ENCODE results near the gene CDH12. TPM values are rescaled to one million over a fixed set of nuclear protein-coding genes. Genes with fewer than 3 reads are reported as not detected.

Gene CDH12
- total and polyA plus RNA-seq, 7 donors, result 0.04 TPM; not detected in 6

DNA sequence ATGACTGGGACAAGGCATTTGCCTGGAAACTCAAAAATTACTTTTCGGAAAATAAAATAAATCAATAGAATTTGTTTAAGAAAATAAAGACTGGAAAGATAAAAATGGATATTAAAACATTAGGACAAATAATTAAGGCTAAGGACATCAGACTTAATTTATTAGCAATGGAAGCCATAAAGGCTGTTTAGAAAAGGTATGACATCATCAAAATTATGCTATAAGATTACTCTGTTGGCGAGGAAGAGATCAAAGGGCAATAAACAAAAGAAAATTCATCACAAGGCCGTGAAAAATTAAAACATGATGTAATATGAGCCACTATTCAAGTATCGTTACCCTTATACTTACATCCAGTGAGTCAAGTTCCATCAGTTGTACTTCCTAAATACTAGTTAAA is 2.7 kb upstream of the CDH12 start:
- Histone ChIP-seq H3K36me3 (no peaks in the 10 kb centered on the region), H3K9me3 (no peaks in the 10 kb centered on the region), H3K27me3 (peaks cover 0 to 12% (median 3%) of the 10 kb centered on the region in 3 donors), H3K27ac (no peak overlapping the region), H3K4me1 (peaks cover 0 to 13% (median 10%) of the 10 kb centered on the region in 4 donors), H3K4me3 (no peak overlapping the region)
- TF ChIP-seq CTCF (IDR thresholded peaks at IDR 0.05), result no peak
- DNase-seq, result no peak
- WGBS, 2 donors, result 48 to 77% methylated on average over 4 of the region's 4 CpGs
- intact Hi-C loops (cut with DNase I), result no loop called here

DNA sequence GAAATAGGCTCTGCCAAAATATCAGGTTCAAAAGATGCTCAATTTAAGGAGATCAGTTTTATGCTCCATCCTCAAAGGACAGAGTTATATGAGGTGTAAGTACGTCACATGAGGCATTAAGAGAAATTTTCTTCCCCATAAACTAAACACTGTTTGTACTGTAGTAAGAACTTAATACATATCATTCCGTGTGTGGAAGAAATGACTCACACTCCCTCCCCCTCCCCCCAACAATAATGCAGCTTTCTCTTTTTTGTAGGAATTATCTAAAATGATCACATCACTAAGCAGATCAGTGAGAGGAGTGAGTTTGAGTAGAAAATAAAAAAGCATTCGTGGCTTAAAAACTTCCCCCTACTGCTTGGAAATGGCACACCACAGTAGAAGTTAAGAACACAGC is 2.2 kb downstream of the CDH12 start:
- intact Hi-C loops (cut with DNase I), result no loop called here
- Histone ChIP-seq H3K27me3 (peaks cover 0 to 12% (median 3%) of the 10 kb centered on the region in 3 donors), H3K4me3 (no peak overlapping the region), H3K36me3 (no peaks in the 10 kb centered on the region), H3K4me1 (peaks cover 0 to 13% (median 10%) of the 10 kb centered on the region in 4 donors), H3K27ac (no peak overlapping the region), H3K9me3 (no peaks in the 10 kb centered on the region)
- WGBS, 2 donors, result 24 to 60% methylated on average over 3 of the region's 3 CpGs
- TF ChIP-seq EP300 (IDR thresholded peaks at IDR 0.05) (no peak), CTCF (IDR thresholded peaks at IDR 0.05) (no peak), POLR2AphosphoS5 (IDR thresholded peaks at IDR 0.05) (no peak)
- DNase-seq, result no peak

DNA sequence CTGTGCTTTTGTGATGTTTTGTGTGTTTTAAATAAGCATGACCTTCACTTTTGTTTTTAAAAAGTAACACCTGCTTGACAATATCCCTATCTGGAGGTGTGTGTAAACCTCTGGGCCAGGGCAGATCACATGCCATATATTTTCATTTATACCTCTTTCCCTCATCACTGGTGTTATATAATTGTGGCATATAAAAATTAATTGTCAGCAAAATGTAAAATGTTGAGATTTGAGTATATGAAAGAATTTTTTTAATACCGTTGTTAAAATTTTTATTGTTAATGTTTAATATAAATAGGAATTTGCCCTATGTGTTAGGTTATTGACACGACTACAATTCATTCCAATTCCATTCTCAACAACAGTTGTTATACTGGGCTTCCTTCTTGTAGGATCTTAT is 6.5 kb downstream of the CDH12 start:
- Histone ChIP-seq H3K4me3 (no peak overlapping the region), H3K4me1 (no peaks in the 10 kb centered on the region), H3K9me3 (no peaks in the 10 kb centered on the region), H3K36me3 (no peaks in the 10 kb centered on the region), H3K27ac (no peak overlapping the region), H3K27me3 (no peaks in the 10 kb centered on the region)
- 55 to 80% methylated on average over 2 of the region's 2 CpGs for WGBS, 2 donors
- TF ChIP-seq POLR2AphosphoS5 (IDR thresholded peaks at IDR 0.05), result no peak
- TF ChIP-seq CTCF (IDR thresholded peaks at IDR 0.05), result no peak
- TF ChIP-seq POLR2A (IDR thresholded peaks at IDR 0.05), result no peak
- no peak for TF ChIP-seq EP300 (IDR thresholded peaks at IDR 0.05)
- intact Hi-C loops (cut with DNase I), result no loop called here
- no peak for DNase-seq

DNA sequence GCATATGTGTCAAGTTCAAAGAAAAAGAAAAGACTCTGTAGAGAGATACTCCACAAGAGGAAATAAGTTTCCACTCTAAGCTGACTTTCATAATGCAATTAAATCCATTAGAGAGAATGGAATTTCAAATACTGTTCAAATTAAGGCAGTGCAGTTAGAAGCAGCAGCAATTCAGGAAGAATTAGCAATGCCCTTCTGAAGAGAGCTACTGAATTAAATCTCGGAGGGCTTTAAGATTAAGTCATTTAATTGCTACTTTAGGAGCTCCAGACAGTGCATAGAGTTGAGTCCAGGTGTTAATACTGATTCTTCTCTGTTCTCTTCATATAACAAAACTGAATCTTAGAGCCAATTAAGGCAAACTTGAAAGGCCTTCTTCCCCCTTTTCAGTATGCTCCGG is 8.5 kb downstream of the CDH12 start:
- TF ChIP-seq POLR2AphosphoS5 (IDR thresholded peaks at IDR 0.05) (no peak), POLR2A (IDR thresholded peaks at IDR 0.05) (no peak), CTCF (IDR thresholded peaks at IDR 0.05) (no peak), EP300 (IDR thresholded peaks at IDR 0.05) (no peak)
- H3K36me3 ChIP-seq, result no peaks in the 10 kb centered on the region
- H3K27me3 ChIP-seq, result no peaks in the 10 kb centered on the region
- WGBS, 2 donors, result 85 to 86% methylated on average over 2 of the region's 2 CpGs
- H3K4me3 ChIP-seq, result no peak overlapping the region
- no peak for DNase-seq
- H3K27ac ChIP-seq, result no peak overlapping the region
- H3K4me1 ChIP-seq, result no peaks in the 10 kb centered on the region
- intact Hi-C loops (cut with DNase I), result no loop called here
- no peaks in the 10 kb centered on the region for H3K9me3 ChIP-seq

GRCh38 chr5:22844155-22844554 is 9.0 kb downstream of the CDH12 start:
- 73 to 95% methylated on average over 1 of the region's 1 CpG for WGBS, 2 donors
- Histone ChIP-seq H3K27me3 (no peaks in the 10 kb centered on the region), H3K4me1 (no peaks in the 10 kb centered on the region), H3K4me3 (no peak overlapping the region), H3K9me3 (no peaks in the 10 kb centered on the region), H3K36me3 (no peaks in the 10 kb centered on the region), H3K27ac (no peak overlapping the region)
- no peak for TF ChIP-seq POLR2A (IDR thresholded peaks at IDR 0.05)
- TF ChIP-seq CTCF (IDR thresholded peaks at IDR 0.05), result no peak
- no peak for TF ChIP-seq EP300 (IDR thresholded peaks at IDR 0.05)
- TF ChIP-seq POLR2AphosphoS5 (IDR thresholded peaks at IDR 0.05), result no peak
- intact Hi-C loops (cut with DNase I), result no loop called here
- no peak for DNase-seq
